Bronchial epithelial cell (primary cell): ENCODE measurements around the gene C20orf204. TPM values are rescaled to one million over a fixed set of nuclear protein-coding genes. Genes with fewer than 3 reads are reported as not detected.

Source experiments
- DNase-seq: peaks from one replicate; pipeline ENCODE4 v3.0.0-alpha.2; 2010; ENCODE audit warnings: low read depth
- FAIRE-seq: peaks from 2 replicates; lab custom pipeline; 2011; peaks lifted over from hg19 to GRCh38; lab: Jason Lieb, UNC
- H3K27me3 ChIP-seq: 2 replicates; pipeline ENCODE4 v1.5.1; 2011; ENCODE audit warnings: low read length; ENCODE audit not compliant: control insufficient read depth, insufficient read depth
- H3K36me3 ChIP-seq: 2 replicates; pipeline ENCODE4 v1.5.1; 2011; ENCODE audit warnings: low read length; ENCODE audit not compliant: control insufficient read depth, insufficient read depth
- H3K4me3 ChIP-seq: 2 replicates; pipeline ENCODE4 v1.5.1; 2011; ENCODE audit warnings: mild to moderate bottlenecking, low read depth, low read length, control low read depth
- total RNA-seq: library from RNA; depleted of rRNA; stranded (reverse); fragments of >200 nt; gene quantifications from 2 replicates; pipeline ENCODE4 v1.2.1, GENCODE V29; 2014
- TF ChIP-seq, protein P1 (sequence below): IDR thresholded peaks from 2 replicates; pipeline ENCODE4 v1.5.1; 2011; ENCODE audit warnings: mild to moderate bottlenecking, moderate library complexity, low read length, control low read depth, inconsistent platforms; ENCODE audit not compliant: insufficient read depth, severe bottlenecking

The C20orf204 gene
- total RNA-seq, 1 donor from 2014 or later, result 0.53 TPM

DNA sequence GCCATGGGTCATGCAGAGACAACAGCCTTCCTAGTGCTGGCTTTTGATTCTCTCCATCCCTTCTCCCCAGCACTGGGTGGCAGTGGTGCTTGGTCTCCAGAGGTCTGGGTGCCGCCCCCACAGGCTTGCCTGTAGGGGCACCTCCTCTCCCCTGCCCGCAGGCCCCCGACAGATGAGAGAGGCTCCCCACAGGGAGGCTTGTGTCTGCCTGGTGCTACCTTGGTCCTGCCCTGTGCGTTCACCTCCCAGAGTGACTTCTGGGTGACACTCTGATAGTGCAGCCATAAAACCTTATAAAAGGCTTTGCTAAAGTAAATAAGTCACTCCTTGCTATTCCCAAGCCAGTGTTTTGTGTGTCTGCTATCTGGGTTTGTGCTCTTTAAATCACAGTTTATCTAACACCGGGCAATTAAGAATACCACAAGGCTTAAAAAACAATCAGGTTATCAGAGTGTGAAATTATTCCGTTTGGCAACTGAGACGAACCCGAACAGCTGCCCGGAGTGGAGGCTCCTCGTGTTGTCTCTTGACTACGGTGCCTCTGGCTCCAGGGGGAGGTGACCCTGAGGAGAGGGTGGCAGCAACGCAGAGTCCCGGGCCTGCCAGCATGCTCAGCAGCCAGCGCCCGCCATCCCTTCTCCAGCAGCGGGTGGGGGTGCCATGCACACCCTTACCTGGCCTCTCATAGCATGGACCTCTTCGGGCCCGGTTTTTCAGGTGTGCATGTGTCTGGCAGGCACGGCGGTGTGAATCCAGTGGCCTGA lies 5.4 kb upstream of the C20orf204 start:
- TF ChIP-seq, protein P1, sequence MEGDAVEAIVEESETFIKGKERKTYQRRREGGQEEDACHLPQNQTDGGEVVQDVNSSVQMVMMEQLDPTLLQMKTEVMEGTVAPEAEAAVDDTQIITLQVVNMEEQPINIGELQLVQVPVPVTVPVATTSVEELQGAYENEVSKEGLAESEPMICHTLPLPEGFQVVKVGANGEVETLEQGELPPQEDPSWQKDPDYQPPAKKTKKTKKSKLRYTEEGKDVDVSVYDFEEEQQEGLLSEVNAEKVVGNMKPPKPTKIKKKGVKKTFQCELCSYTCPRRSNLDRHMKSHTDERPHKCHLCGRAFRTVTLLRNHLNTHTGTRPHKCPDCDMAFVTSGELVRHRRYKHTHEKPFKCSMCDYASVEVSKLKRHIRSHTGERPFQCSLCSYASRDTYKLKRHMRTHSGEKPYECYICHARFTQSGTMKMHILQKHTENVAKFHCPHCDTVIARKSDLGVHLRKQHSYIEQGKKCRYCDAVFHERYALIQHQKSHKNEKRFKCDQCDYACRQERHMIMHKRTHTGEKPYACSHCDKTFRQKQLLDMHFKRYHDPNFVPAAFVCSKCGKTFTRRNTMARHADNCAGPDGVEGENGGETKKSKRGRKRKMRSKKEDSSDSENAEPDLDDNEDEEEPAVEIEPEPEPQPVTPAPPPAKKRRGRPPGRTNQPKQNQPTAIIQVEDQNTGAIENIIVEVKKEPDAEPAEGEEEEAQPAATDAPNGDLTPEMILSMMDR, result no peak
- peaks cover 34% of the 10 kb centered on the region for H3K36me3 ChIP-seq
- no peak for FAIRE-seq

GRCh38 chr20:64031822-64032314 lies 4.1 kb upstream of the C20orf204 start:
- TF ChIP-seq, protein P1, result no peak
- FAIRE-seq, result no peak
- Histone ChIP-seq H3K4me3 (no peak overlapping the region), H3K27me3 (no peaks in the 10 kb centered on the region), H3K36me3 (peaks cover 31% of the 10 kb centered on the region)
- DNase-seq, result no peak

More for the DNA sequence above, 5.4 kb upstream of the C20orf204 start:
- no peak overlapping the region for H3K4me3 ChIP-seq
- H3K27me3 ChIP-seq, result no peaks in the 10 kb centered on the region
- DNase-seq, result no peak

GRCh38 chr20:64032706-64033624 lies 3.0 kb upstream of the C20orf204 start:
- Histone ChIP-seq H3K4me3 (no peak overlapping the region), H3K27me3 (no peaks in the 10 kb centered on the region), H3K36me3 (peaks cover 20% of the 10 kb centered on the region)
- TF ChIP-seq, protein P1, result no peak
- FAIRE-seq, result no peak
- DNase-seq, result no peak

DNA sequence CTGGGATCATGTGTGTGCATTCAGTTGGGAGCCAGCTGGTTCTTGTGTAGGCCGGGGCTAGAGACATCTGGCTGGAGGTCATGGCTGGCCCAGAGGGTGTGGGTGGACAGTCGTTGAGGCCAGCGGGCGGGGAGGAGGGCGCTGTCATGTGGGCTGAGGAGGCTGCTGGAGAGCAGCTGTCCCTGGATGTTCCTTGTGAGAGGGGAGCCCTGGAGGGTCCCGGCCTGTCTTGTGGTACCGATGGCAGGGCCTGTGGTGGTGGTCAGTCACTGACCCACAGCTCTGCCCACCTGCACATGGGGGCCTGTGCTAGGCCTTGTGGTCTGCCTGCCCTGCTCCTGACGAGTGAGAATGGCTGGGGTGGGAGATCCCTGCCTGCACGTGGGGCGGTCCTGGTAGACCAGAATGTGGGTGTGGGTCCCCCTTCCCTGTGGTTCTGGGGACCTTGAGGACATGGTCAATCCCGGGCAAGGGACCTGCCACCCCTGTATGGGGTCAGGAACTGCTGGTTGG lies 1.9 kb upstream of the C20orf204 start:
- FAIRE-seq (no peak), DNase-seq (no peak)
- TF ChIP-seq, protein P1, result no peak
- Histone ChIP-seq H3K36me3 (peaks cover 15% of the 10 kb centered on the region), H3K27me3 (no peaks in the 10 kb centered on the region), H3K4me3 (no peak overlapping the region)

GRCh38 chr20:64035066-64035932 lies 683 bp upstream of the C20orf204 start:
- FAIRE-seq (no peak), DNase-seq (no peak)
- H3K27me3 ChIP-seq, result no peaks in the 10 kb centered on the region
- H3K4me3 ChIP-seq, result no peak overlapping the region
- TF ChIP-seq, protein P1, result no peak
- H3K36me3 ChIP-seq, result peaks cover 9% of the 10 kb centered on the region
